Limb (tissue), 2 donors: ENCODE data around the gene SLC7A11.

Experiments
- DNase-seq, 2 donors: peaks; one replicate each; pipeline ENCODE4 v3.0.0-alpha.2; 2016; ENCODE audit errors: extremely low spot score in 2 of 2

Gene SLC7A11

GRCh38 chr4:138164208-138164607, 77.9 kb downstream of the SLC7A11 start:
- no peak for DNase-seq

DNA sequence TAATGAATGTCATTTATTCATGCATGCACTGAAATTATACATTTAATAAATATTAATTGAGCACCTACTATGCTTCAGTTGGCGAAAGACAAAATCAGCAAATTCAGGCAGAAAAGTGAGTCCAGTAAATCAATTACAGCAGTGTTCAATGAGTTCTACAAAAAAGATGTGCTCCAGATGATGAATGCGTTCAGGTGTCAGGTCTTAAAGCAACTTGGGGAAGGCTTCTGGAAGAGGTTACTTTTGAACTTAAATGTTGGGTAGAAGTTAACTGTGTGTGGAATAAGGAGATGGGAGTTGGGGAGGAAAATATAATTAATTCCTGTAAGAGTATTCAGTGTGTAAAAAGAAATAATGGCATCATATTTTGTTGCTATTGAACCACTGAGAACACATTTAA, 79.0 kb downstream of the SLC7A11 start:
- no peak for DNase-seq

- DNase-seq, result no peak
Measured at GRCh38 chr4:138162259-138162658, 79.9 kb downstream of the SLC7A11 start.

- DNase-seq, result no peak
Measured at GRCh38 chr4:138161351-138161750, 80.8 kb downstream of the SLC7A11 start.

DNA sequence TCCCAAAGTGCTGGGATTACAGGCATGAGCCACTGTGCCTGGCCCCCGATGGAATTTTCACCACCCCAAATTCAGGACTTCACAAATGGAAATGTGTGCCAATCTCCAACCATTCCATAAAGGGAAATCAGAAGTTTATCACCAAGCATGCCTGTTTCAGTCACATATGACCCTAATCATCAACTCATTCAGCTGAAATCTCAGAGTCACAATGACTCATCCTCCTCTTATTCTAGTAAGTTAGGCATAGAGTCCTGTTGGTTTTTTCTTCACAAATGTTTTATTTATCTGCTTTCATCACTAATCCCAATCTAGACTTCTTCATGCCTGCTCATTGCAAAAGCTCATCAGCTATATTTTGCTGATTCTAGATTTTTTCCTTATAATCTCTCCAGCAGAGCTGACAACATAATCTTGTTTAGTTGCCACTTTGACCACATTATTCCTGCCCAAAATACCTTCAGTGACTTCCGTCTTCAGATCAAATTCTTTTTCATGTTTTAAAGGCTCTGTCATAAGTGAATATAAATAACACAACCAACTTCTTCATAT, 83.3 kb downstream of the SLC7A11 start:
- DNase-seq, result no peak

GRCh38 chr4:138140879-138141278, 101.3 kb downstream of the SLC7A11 start:
- no peak for DNase-seq

- DNase-seq, result no peak
Measured at GRCh38 chr4:138138774-138139173, 103.4 kb downstream of the SLC7A11 start.

DNA sequence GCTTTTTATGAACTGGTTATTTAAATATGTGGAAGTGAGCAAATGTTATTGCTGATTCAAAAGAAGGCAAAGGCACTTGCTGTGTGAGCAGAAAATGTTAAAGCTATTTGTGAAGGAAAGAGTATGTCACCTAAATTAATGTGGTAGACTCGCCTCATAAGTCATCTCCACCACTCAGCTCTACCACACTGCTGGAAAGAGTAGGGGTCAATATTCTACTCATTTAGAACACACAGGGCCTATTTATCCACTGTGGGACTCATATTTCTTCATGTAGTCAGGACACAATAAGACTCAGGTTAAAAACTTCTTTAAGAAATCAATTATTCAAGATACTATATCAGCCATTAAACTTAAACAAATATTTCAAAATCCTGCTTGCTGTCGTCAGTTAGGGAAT, 106.5 kb downstream of the SLC7A11 start:
- DNase-seq, result no peak

DNA sequence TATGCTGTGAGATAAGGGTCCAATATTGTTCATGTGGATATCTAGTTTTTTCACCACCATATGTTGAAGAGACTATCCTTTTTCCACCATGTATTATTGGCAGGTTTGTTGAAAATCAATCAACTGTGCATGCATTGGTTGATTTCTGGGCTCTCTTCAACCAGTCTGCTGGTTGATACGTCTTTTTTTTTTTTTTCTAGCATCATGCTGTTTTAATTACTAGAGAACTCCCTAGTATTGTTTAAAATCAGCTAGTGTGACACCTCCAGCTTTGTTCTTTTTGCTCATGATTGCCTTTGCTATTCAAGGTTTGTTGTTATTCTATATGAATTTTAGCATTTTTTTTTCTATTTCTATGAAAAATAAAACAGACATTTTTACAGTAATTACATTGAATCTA, 123.9 kb downstream of the SLC7A11 start:
- DNase-seq, result no peak

DNA sequence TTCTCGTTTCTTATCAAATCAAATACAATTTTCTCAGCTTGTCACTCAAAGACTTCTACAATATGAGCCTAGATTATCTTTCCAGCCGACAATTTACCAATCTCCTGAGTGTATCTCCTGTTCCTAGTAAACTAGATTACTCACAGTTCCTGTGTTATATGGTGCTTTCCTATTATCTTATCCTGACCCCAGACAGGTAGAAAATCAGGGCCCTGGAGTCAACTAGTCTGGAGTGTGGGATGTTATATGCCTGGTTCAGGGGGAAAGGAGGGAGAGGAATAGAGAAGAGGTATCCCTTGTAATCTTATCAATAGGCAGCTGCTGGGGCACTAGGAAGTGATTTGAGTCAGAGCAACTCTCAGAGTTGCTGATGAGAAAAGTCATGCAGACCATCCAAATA, 127.1 kb downstream of the SLC7A11 start:
- DNase-seq, result no peak

DNA sequence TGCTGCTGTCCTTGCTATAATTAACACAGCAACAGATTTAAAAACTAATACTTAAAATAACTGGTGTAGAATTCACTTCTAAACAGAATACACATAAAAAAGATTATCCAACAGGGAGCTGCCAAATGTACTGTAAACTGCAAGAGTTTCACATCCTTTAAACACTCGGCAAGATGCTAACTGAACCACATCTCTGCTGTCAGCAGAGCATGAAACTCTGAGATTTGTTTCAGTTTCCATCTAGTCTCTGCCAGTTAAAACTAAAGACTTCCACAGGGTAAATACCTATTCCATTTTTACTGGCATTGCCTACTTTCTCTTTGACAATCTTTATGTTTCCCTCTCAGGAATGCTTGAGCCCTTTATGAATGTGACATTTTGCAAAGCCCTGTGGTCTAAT, 127.7 kb downstream of the SLC7A11 start:
- peak in 1 of 2 donors; percentile 44 for DNase-seq
